Hepatocyte (in vitro differentiated cells): ENCODE data around the gene WNT7B.

Source experiments
- CTCF ChIP-seq: fragments of 200-600 bp; sonication (generic); IDR thresholded peaks from 2 replicates; pipeline ENCODE4 v1.5.1; 2016; ENCODE audit warnings: antibody characterized with exemption, mild to moderate bottlenecking; ENCODE audit not compliant: poor library complexity
- EZH2 ChIP-seq: fragments of 200-600 bp; sonication (generic); IDR thresholded peaks from 2 replicates; pipeline ENCODE4 v1.6.1; 2016; ENCODE audit warnings: antibody characterized with exemption, mild to moderate bottlenecking, borderline replicate concordance
- EZH2phosphoT487 ChIP-seq: fragments of 200-600 bp; sonication (generic); IDR thresholded peaks from one replicate; pipeline ENCODE4 v1.6.1; 2018; ENCODE audit warnings: antibody characterized with exemption, mild to moderate bottlenecking, low read depth, moderate library complexity; ENCODE audit not compliant: unreplicated experiment, severe bottlenecking

- no peak for TF ChIP-seq EZH2phosphoT487
- no peak for TF ChIP-seq CTCF
- no peak for TF ChIP-seq EZH2
Measured at GRCh38 chr22:45952553-45952952, 24.4 kb downstream of the WNT7B start.
